ENCODE data around the gene CALN1.
"Not testable (repeated sequence)": the region's sequence is repeated elsewhere in the genome, so short reads cannot be mapped to it uniquely, and the experiment has no call there.

The CALN1 gene

GRCh38 chr7:71777278-71777677, 634.9 kb downstream of the CALN1 start:
- no peak for DNase-seq

GRCh38 chr7:71776726-71777125, 635.4 kb downstream of the CALN1 start:
- DNase-seq = no peak

- no peak for DNase-seq
These were observed 636.5 kb downstream of the CALN1 start for GRCh38 chr7:71775648-71776047.

GRCh38 chr7:71772779-71773178, 639.4 kb downstream of the CALN1 start:
- DNase-seq = peak; percentile 29

GRCh38 chr7:71770269-71770907, 641.8 kb downstream of the CALN1 start:
- peak; percentile 40 for DNase-seq

GRCh38 chr7:71769326-71769725, 642.8 kb downstream of the CALN1 start:
- DNase-seq = no peak

GRCh38 chr7:71768450-71768849, 643.7 kb downstream of the CALN1 start:
- no peak for DNase-seq

GRCh38 chr7:71766016-71766415, 646.1 kb downstream of the CALN1 start:
- DNase-seq = no peak

GRCh38 chr7:71761336-71761735, 650.8 kb downstream of the CALN1 start:
- no peak for DNase-seq

- DNase-seq = no peak
These were observed 657.3 kb downstream of the CALN1 start for GRCh38 chr7:71754828-71755227.

- DNase-seq = no peak
These were observed 658.0 kb downstream of the CALN1 start for GRCh38 chr7:71753956-71754664.

GRCh38 chr7:71753236-71753635, 658.9 kb downstream of the CALN1 start:
- no peak for DNase-seq

- peak; percentile 68 for DNase-seq
These were observed 659.8 kb downstream of the CALN1 start for GRCh38 chr7:71752171-71752935.

GRCh38 chr7:71750290-71750689, 661.8 kb downstream of the CALN1 start:
- no peak for DNase-seq

GRCh38 chr7:71746006-71746405, 666.1 kb downstream of the CALN1 start:
- DNase-seq = no peak

- no peak for DNase-seq
These were observed 672.0 kb downstream of the CALN1 start for GRCh38 chr7:71740174-71740560.

- no peak for DNase-seq
These were observed 672.5 kb downstream of the CALN1 start for GRCh38 chr7:71739520-71740173.

GRCh38 chr7:71737931-71738540, 674.1 kb downstream of the CALN1 start:
- not testable (repeated sequence) for DNase-seq

GRCh38 chr7:71735961-71736556, 676.1 kb downstream of the CALN1 start:
- DNase-seq = peak; percentile 73

- DNase-seq = peak; percentile 92
These were observed 678.8 kb downstream of the CALN1 start for GRCh38 chr7:71733107-71733870.

GRCh38 chr7:71731740-71732139, 680.4 kb downstream of the CALN1 start:
- DNase-seq = no peak

Measured in hematopoietic multipotent progenitor cell treated with erythropoietin and hydrocortisone succinate and interleukin-3 and kit ligand, for 6 days (in vitro differentiated cells).